ENCODE data around the gene SMPD3.

DNA sequence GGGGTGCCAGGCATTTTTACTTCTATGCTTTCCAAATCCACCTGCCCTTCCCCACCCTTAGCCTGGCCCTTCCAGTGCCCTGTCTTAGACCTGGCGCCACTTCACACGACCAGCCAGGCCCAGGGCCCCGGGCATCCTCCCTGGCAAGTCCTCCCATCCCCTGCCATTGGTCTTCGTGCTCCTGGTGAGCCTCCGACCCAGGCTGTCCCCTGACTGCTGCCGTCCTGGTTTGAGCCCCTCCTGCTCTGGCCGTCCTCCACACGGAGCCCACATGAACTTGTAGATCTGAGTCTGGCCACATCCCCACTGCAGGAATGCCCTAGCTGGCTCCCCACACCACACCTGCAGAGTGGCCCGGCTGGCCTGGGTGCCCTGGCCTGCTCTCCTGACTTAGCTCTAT, 93.5 kb downstream of the SMPD3 start:
- TF ChIP-seq EZH2 (IDR thresholded peaks at IDR 0.05; ENCODE audit: borderline replicate concordance, low read length) (no peak), CTCF (conservative IDR thresholded peaks at IDR 0.05 in 1 of 2, IDR thresholded peaks at IDR 0.05 in 1 of 2; ENCODE audit: extremely low read depth in 1 of 2, insufficient read depth in 1 of 2, low read depth in 1 of 2, low read length in 2 of 2) (no peak)
